Measurements from ENCODE around the gene GP9. TPM values are rescaled to one million over a fixed set of nuclear protein-coding genes. Genes with fewer than 3 reads are reported as not detected.

Gene GP9
- total RNA-seq, 1 experiment from 2014 or later, result not detected

DNA sequence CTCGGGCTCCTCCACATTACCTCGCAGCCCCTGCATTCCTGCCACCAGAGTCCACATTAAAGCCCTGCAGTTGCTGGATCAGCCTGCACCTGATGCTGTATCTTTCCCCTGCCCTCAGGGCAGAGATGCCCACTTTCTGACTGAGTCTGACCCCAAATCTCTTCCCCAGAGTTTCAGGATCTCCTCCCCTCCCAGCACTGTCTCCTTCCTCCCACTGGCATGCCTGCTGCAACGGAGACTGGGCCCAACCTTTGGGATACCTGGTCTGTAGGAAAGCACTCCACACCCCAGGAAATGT, 20.6 kb upstream of the GP9 start:
- Histone ChIP-seq H3K79me2 (ENCODE audit: insufficient read depth, low read length) (no peaks in the 10 kb centered on the region), H3T11ph (ENCODE audit: low read length) (no peak overlapping the region), H3K4me2 (ENCODE audit: insufficient read depth, insufficient read length, low read length) (no peak overlapping the region), H2BK12ac (ENCODE audit: insufficient read length, low read depth, low read length) (no peak overlapping the region), H4K5ac (ENCODE audit: insufficient read length, low read depth, low read length) (no peak overlapping the region), H4K91ac (ENCODE audit: insufficient read length, low read depth, low read length) (no peak overlapping the region), H2BK20ac (ENCODE audit: low read depth, low read length, poor library complexity, severe bottlenecking) (no peak overlapping the region), H4K8ac (replicated peaks; ENCODE audit: insufficient read length, low read depth, low read length) (no peak overlapping the region), H3K9ac (ENCODE audit: extremely low read depth, insufficient read length, low read length) (no peak overlapping the region), H3K4ac (ENCODE audit: low read depth, low read length) (no peak overlapping the region), H2BK5ac (ENCODE audit: insufficient read length, low read length) (no peak overlapping the region), H3K4me1 (ENCODE audit: insufficient read depth, low read length) (no peaks in the 10 kb centered on the region; the same call in 1 of the 2 replicates), H4K20me1 (ENCODE audit: control insufficient read depth, insufficient read depth, insufficient read length) (no peaks in the 10 kb centered on the region), H3K23me2 (ENCODE audit: insufficient read length, low read depth, low read length, poor library complexity, severe bottlenecking) (no peaks in the 10 kb centered on the region), H3K79me1 (ENCODE audit: insufficient read depth, low read depth, low read length, poor library complexity, severe bottlenecking) (no peaks in the 10 kb centered on the region), H2AFZ (ENCODE audit: low read length) (no peak overlapping the region), H3K27ac (ENCODE audit: insufficient read length, low read depth, low read length) (no peak overlapping the region), H2BK15ac (ENCODE audit: low read depth, low read length) (no peak overlapping the region), H2AK5ac (ENCODE audit: insufficient read length, low read length) (no peak overlapping the region), H3K23ac (ENCODE audit: insufficient read length, low read depth, low read length) (no peak overlapping the region), H3K18ac (ENCODE audit: insufficient read length, low read depth, low read length) (no peak overlapping the region), H3K27me3 (ENCODE audit: insufficient read depth, low read length) (no peaks in the 10 kb centered on the region), H3K56ac (ENCODE audit: insufficient read length, low read depth, low read length) (no peak overlapping the region), H2BK120ac (ENCODE audit: low read depth, low read length, poor library complexity, severe bottlenecking) (no peak overlapping the region), H3K14ac (ENCODE audit: insufficient read depth, low read length) (no peak overlapping the region), H3K9me3 (ENCODE audit: control insufficient read depth, low read depth, low read length) (no peaks in the 10 kb centered on the region)
- no CpG with 5 or more reads among the region's 3 CpGs for WGBS (ENCODE audit: extremely low coverage, insufficient read length, low lambda C conversion rate)
- Mint-ChIP-seq H3K27me3 (ENCODE audit: low read depth) (no peaks in the 10 kb centered on the region), H3K4me1 (peaks cover 15 to 36% of the 10 kb centered on the region in 2 experiments), H3K27ac (no peak overlapping the region), H3K4me3 (peak overlapping the region in 1 of 2 experiments; percentile 25; a peak in 1 of 5 replicates), H3K9me3 (peaks cover 4 to 8% of the 10 kb centered on the region in 2 experiments; a peak in 4 of 5 replicates), H3K36me3 (ENCODE audit: insufficient read depth in 1 of 3, low read depth in 3 of 3) (no peaks in the 10 kb centered on the region; a peak in 1 of 7 replicates)
- no peak for DNase-seq
- TF ChIP-seq, protein P1, sequence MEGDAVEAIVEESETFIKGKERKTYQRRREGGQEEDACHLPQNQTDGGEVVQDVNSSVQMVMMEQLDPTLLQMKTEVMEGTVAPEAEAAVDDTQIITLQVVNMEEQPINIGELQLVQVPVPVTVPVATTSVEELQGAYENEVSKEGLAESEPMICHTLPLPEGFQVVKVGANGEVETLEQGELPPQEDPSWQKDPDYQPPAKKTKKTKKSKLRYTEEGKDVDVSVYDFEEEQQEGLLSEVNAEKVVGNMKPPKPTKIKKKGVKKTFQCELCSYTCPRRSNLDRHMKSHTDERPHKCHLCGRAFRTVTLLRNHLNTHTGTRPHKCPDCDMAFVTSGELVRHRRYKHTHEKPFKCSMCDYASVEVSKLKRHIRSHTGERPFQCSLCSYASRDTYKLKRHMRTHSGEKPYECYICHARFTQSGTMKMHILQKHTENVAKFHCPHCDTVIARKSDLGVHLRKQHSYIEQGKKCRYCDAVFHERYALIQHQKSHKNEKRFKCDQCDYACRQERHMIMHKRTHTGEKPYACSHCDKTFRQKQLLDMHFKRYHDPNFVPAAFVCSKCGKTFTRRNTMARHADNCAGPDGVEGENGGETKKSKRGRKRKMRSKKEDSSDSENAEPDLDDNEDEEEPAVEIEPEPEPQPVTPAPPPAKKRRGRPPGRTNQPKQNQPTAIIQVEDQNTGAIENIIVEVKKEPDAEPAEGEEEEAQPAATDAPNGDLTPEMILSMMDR (conservative IDR thresholded peaks at IDR 0.05), result no peak

Measured in H9 (cell line).